GM23338 (cell line): ENCODE measurements around the gene LRRC3C. TPM values are rescaled to one million over a fixed set of nuclear protein-coding genes. Genes with fewer than 3 reads are reported as not detected.

Experiments
- ATAC-seq: fragments of 200-7000 bp; cut with Tn5 transposase; 3 replicates; pipeline ENCODE4 v1.9.1; 2020
- DNase-seq: peaks from one replicate; pipeline ENCODE4 v3.0.0-alpha.2; 2015; ENCODE audit warnings: low spot score
- H2AFZ ChIP-seq: fragments of 200-600 bp; sonication (generic); 2 replicates; pipeline ENCODE4 v1.8.0; 2016; ENCODE audit warnings: antibody characterized with exemption, mild to moderate bottlenecking, moderate library complexity
- H3F3A ChIP-seq: fragments of 200-600 bp; sonication (generic); replicated peaks from 2 replicates; pipeline ENCODE4 v1.8.0; 2017; ENCODE audit warnings: antibody characterized with exemption, mixed run types, low read depth
- H3K27ac ChIP-seq: fragments of 200-600 bp; sonication (generic); 2 replicates; pipeline ENCODE4 v1.6.1; 2016; ENCODE audit warnings: low read depth
- H3K27me3 ChIP-seq: fragments of 200-600 bp; sonication (generic); 2 replicates; pipeline ENCODE4 v1.8.0; 2016; ENCODE audit warnings: mild to moderate bottlenecking, mixed run types, moderate library complexity; ENCODE audit not compliant: insufficient read depth
- H3K36me3 ChIP-seq: fragments of 200-600 bp; sonication (generic); 2 replicates; pipeline ENCODE4 v1.8.0; 2016; ENCODE audit warnings: mild to moderate bottlenecking; ENCODE audit not compliant: insufficient read depth
- H3K4me1 ChIP-seq: fragments of 200-600 bp; sonication (generic); 2 replicates; pipeline ENCODE4 v1.8.0; 2016; ENCODE audit warnings: mild to moderate bottlenecking, moderate library complexity; ENCODE audit not compliant: insufficient read depth
- H3K4me2 ChIP-seq: fragments of 200-600 bp; sonication (generic); 2 replicates; pipeline ENCODE4 v1.7.1; 2017; ENCODE audit warnings: mixed run types
- H3K4me3 ChIP-seq: fragments of 200-600 bp; sonication (generic); 2 replicates; pipeline ENCODE4 v1.6.1; 2016; ENCODE audit warnings: mixed run types
- H3K79me2 ChIP-seq: fragments of 200-600 bp; sonication (generic); replicated peaks from 2 replicates; pipeline ENCODE4 v1.8.0; 2017; ENCODE audit warnings: mild to moderate bottlenecking; ENCODE audit not compliant: insufficient read depth
- H3K9me2 ChIP-seq: fragments of 200-600 bp; sonication (generic); 2 replicates; pipeline ENCODE4 v1.8.0; 2017; ENCODE audit not compliant: insufficient read depth
- H4K20me1 ChIP-seq: fragments of 200-600 bp; sonication (generic); replicated peaks from 2 replicates; pipeline ENCODE4 v1.8.0; 2017; ENCODE audit warnings: mild to moderate bottlenecking; ENCODE audit not compliant: insufficient read depth
- H3K27ac Mint-ChIP-seq: 2 replicates; pipeline ENCODE4 v1.8.0; 2020; ENCODE audit warnings: inconsistent platforms, mild to moderate bottlenecking, moderate library complexity, mixed read lengths
- H3K27me3 Mint-ChIP-seq: 3 replicates; pipeline ENCODE4 v1.8.0; 2022; ENCODE audit warnings: low read depth, mild to moderate bottlenecking, moderate library complexity, mixed read lengths, inconsistent platforms; ENCODE audit not compliant: insufficient read depth, poor library complexity
- H3K36me3 Mint-ChIP-seq: 3 replicates; pipeline ENCODE4 v1.8.0; 2021; ENCODE audit warnings: low read depth, mild to moderate bottlenecking, inconsistent platforms, moderate library complexity, mixed read lengths
- H3K4me1 Mint-ChIP-seq: 3 replicates; pipeline ENCODE4 v1.8.0; 2020; ENCODE audit warnings: mild to moderate bottlenecking, inconsistent platforms, mixed read lengths
- H3K4me3 Mint-ChIP-seq: 3 replicates; pipeline ENCODE4 v1.8.0; 2021; ENCODE audit warnings: moderate library complexity, mild to moderate bottlenecking, inconsistent platforms, mixed read lengths
- H3K9me3 Mint-ChIP-seq: 3 replicates; pipeline ENCODE4 v1.8.0; 2020; ENCODE audit warnings: moderate library complexity, mild to moderate bottlenecking, inconsistent platforms, mixed read lengths
- CREB1 ChIP-seq: fragments of 250-450 bp; sonication (Bioruptor Pico); IDR thresholded peaks from 2 replicates; pipeline ENCODE4 v1.5.0; 2020; ENCODE audit warnings: low read depth, mild to moderate bottlenecking, moderate library complexity
- CTCF ChIP-seq, 2 experiments: fragments of 200-600 bp in 1 of 2; sonication (generic) in 1 of 2; conservative IDR thresholded peaks; 2 replicates each; pipeline versions ENCODE4 v1.5.1 to v1.6.1; 2016 to 2017; ENCODE audit warnings: antibody characterized with exemption in 2 of 2, low read depth in 2 of 2, mild to moderate bottlenecking in 2 of 2, moderate library complexity in 1 of 2
- ETS1 ChIP-seq: IDR thresholded peaks from 2 replicates; pipeline ENCODE4 v1.6.1; 2016; ENCODE audit warnings: antibody characterized with exemption
- EZH2 ChIP-seq: fragments of 200-600 bp; sonication (generic); IDR thresholded peaks from one replicate; pipeline ENCODE4 v1.8.0; 2017; ENCODE audit warnings: antibody characterized with exemption, mild to moderate bottlenecking, low read depth; ENCODE audit not compliant: unreplicated experiment
- EZH2phosphoT487 ChIP-seq: fragments of 200-600 bp; sonication (generic); IDR thresholded peaks from one replicate; pipeline ENCODE4 v1.8.1; 2018; ENCODE audit warnings: antibody characterized with exemption; ENCODE audit not compliant: unreplicated experiment
- JUNB ChIP-seq: IDR thresholded peaks from one replicate; pipeline ENCODE4 v1.6.1; 2016; ENCODE audit warnings: antibody characterized with exemption; ENCODE audit not compliant: unreplicated experiment
- NANOG ChIP-seq: IDR thresholded peaks from 2 replicates; pipeline ENCODE4 v1.6.1; 2016; ENCODE audit warnings: antibody characterized with exemption, borderline replicate concordance
- POLR2AphosphoS5 ChIP-seq: IDR thresholded peaks from 2 replicates; pipeline ENCODE4 v1.6.1; 2016; ENCODE audit warnings: antibody characterized with exemption, low read depth
- REST ChIP-seq: IDR thresholded peaks from one replicate; pipeline ENCODE4 v1.6.1; 2018; ENCODE audit warnings: antibody characterized with exemption; ENCODE audit not compliant: unreplicated experiment
- STAT1 ChIP-seq: IDR thresholded peaks from one replicate; pipeline ENCODE4 v1.6.1; 2016; ENCODE audit warnings: antibody characterized with exemption; ENCODE audit not compliant: unreplicated experiment
- ZNF114 ChIP-seq: fragments of 250-450 bp; sonication (Bioruptor Pico); IDR thresholded peaks from 2 replicates; pipeline ENCODE4 v1.5.0; 2020; ENCODE audit warnings: mild to moderate bottlenecking, moderate library complexity
- ZNF331 ChIP-seq: fragments of 250-450 bp; sonication (Bioruptor Pico); IDR thresholded peaks from 2 replicates; pipeline ENCODE4 v1.5.0; 2020; ENCODE audit warnings: low read depth, mild to moderate bottlenecking, moderate library complexity
- ZNF462 ChIP-seq: fragments of 250-450 bp; sonication (Bioruptor Pico); IDR thresholded peaks from 2 replicates; pipeline ENCODE4 v1.5.0; 2020; ENCODE audit warnings: mild to moderate bottlenecking, moderate library complexity
- polyA plus RNA-seq: library from polyadenylated mRNA; unstranded; fragments of >200 nt; fragmentation: Nextera tagmentation; extraction: Ambion mirVana; gene quantifications from 2 replicates; pipeline ENCODE4 v1.2.1, GENCODE V29; 2016
- total RNA-seq: library from RNA; depleted of rRNA; stranded (reverse); fragments of >200 nt; shearing (Covaris generic); gene quantifications from 2 replicates; pipeline ENCODE4 v1.2.3, GENCODE V29; 2014

LRRC3C gene
- total and polyA plus RNA-seq, 2 experiments from 2014 or later: 0.24 TPM; not detected in 1

- H3K9me3 Mint-ChIP-seq: no peaks in the 10 kb centered on the region
- peaks cover 15% of the 10 kb centered on the region for H3K27me3 Mint-ChIP-seq
- no peak for DNase-seq
These were observed 48.3 kb downstream of the LRRC3C start for GRCh38 chr17:39975801-39976200.

More at GRCh38 chr17:39975801-39976200, 48.3 kb downstream of the LRRC3C start:
- no peaks in the 10 kb centered on the region for H3K79me2 ChIP-seq
- no peaks in the 10 kb centered on the region for H3K36me3 Mint-ChIP-seq
- H3K4me1 Mint-ChIP-seq: peaks cover 14% of the 10 kb centered on the region
- no peaks in the 10 kb centered on the region; the same call in 1 of the 2 replicates for H3K27me3 ChIP-seq
- no peak for TF ChIP-seq EZH2phosphoT487
- no peak for TF ChIP-seq ETS1
- TF ChIP-seq POLR2AphosphoS5: no peak
- no peak for TF ChIP-seq NANOG
- no peak for TF ChIP-seq EZH2
- no peak for TF ChIP-seq CREB1
- no peak for TF ChIP-seq ZNF331
- TF ChIP-seq ZNF462 (CRISPR knock-in tag): no peak
- TF ChIP-seq REST: no peak
- no peak for TF ChIP-seq JUNB
- no peak for TF ChIP-seq STAT1
- TF ChIP-seq CTCF (conservative IDR thresholded peaks at IDR 0.05; ENCODE audit: low read depth in 2 of 2): no peak
- TF ChIP-seq ZNF114: no peak
- no peak for ATAC-seq
- H3K27ac ChIP-seq: no peak overlapping the region
- H3K4me2 ChIP-seq: no peak overlapping the region
- no peaks in the 10 kb centered on the region for H3K9me2 ChIP-seq
- H3K4me3 ChIP-seq: no peak overlapping the region
- H3K27ac Mint-ChIP-seq: no peak overlapping the region
- peaks cover 8% of the 10 kb centered on the region; the same call in 1 of the 2 replicates for H3F3A ChIP-seq
- H3K36me3 ChIP-seq: no peaks in the 10 kb centered on the region
- H4K20me1 ChIP-seq: no peaks in the 10 kb centered on the region
- H3K4me1 ChIP-seq: peaks cover 9% of the 10 kb centered on the region
- H3K4me3 Mint-ChIP-seq: no peak overlapping the region
- peak overlapping the region; percentile 49; the same call in 1 of the 2 replicates for H2AFZ ChIP-seq
